GM12878 (cell line): ENCODE measurements around the gene OTOS. TPM values are rescaled to one million over a fixed set of nuclear protein-coding genes. Genes with fewer than 3 reads are reported as not detected.

ENCODE experiments used
- ATAC-seq: fragments of 200-7000 bp; cut with Tn5 transposase; 3 replicates; pipeline ENCODE4 v1.9.1; 2020; ENCODE audit warnings: mild to moderate bottlenecking, moderate library complexity
- BruUV-seq: library from RNA; stranded (reverse); fragments of 400-500 nt; replicated peaks from 2 replicates; lab custom pipeline; 2021; lab: Mats Ljungman, UMichigan
- CTCF ChIA-PET: fragments of 300-600 bp; sonication (Branson Sonifier 250); formaldehyde crosslinking; extraction: SDS; loops from one replicate; lab custom pipeline; 2021; ENCODE audit warnings: inconsistent platforms; lab: Yijun Ruan, JAX
- POLR2A ChIA-PET: fragments of 350-600 bp; formaldehyde crosslinking; extraction: SDS; loops from one replicate; lab custom pipeline; 2021; ENCODE audit warnings: inconsistent platforms; lab: Charles Lee
- RAD21 ChIA-PET: fragments of 300-600 bp; sonication (Branson Sonifier 250); formaldehyde crosslinking; loops from one replicate; lab custom pipeline; 2023; ENCODE audit warnings: antibody characterized with exemption; ENCODE audit not compliant: unreplicated experiment; lab: Charles Lee
- SMC1A ChIA-PET: fragments of 300-600 bp; sonication (Branson Sonifier 250); formaldehyde crosslinking; loops from one replicate; lab custom pipeline; 2023; ENCODE audit not compliant: unreplicated experiment, uncharacterized antibody; lab: Charles Lee
- DNase-seq: peaks from one replicate; pipeline ENCODE4 v3.0.0-alpha.2; 2011; ENCODE audit warnings: low read depth, low spot score
- FAIRE-seq: peaks from 3 replicates; lab custom pipeline; 2011; peaks lifted over from hg19 to GRCh38; lab: Jason Lieb, UNC
- H2AFZ ChIP-seq: 2 replicates; pipeline ENCODE4 v1.6.0; 2011; ENCODE audit warnings: low read depth, low read length, control low read depth; ENCODE audit not compliant: control insufficient read depth
- H3K27ac ChIP-seq: 2 replicates; pipeline ENCODE4 v1.5.1; 2011; ENCODE audit warnings: control low read depth; ENCODE audit not compliant: control insufficient read depth, insufficient read depth
- H3K27me3 ChIP-seq, 2 experiments: replicated peaks in 1 of 2; 2 replicates each; pipeline versions ENCODE4 v1.6.0 to v1.6.1; 2011; ENCODE audit warnings: low read length in 1 of 2; ENCODE audit not compliant: control insufficient read depth in 2 of 2, insufficient read depth in 2 of 2
- H3K36me3 ChIP-seq, 2 experiments: 2 replicates each; pipeline ENCODE4 v1.5.1; 2011; ENCODE audit warnings: low read length in 1 of 2; ENCODE audit not compliant: control insufficient read depth in 2 of 2, insufficient read depth in 2 of 2
- H3K4me1 ChIP-seq: 2 replicates; pipeline ENCODE4 v1.6.1; 2011; ENCODE audit warnings: mild to moderate bottlenecking, low read length, moderate library complexity, mixed read lengths; ENCODE audit not compliant: control insufficient read depth, insufficient read depth
- H3K4me2 ChIP-seq: 2 replicates; pipeline ENCODE4 v1.6.0; 2011; ENCODE audit warnings: control low read depth; ENCODE audit not compliant: control insufficient read depth, insufficient read depth
- H3K4me3 ChIP-seq: fragments of 200-600 bp; sonication (generic); 2 replicates; pipeline ENCODE4 v1.5.1; 2016
- H3K79me2 ChIP-seq: 2 replicates; pipeline ENCODE4 v1.6.0; 2011; ENCODE audit warnings: low read length; ENCODE audit not compliant: control insufficient read depth, insufficient read depth
- H3K9ac ChIP-seq: 2 replicates; pipeline ENCODE4 v1.8.0; 2011; ENCODE audit warnings: low read length, control low read depth, mixed read lengths; ENCODE audit not compliant: control insufficient read depth, insufficient read depth
- H3K9me3 ChIP-seq: replicated peaks from 3 replicates; pipeline ENCODE4 v1.5.1; 2011; ENCODE audit warnings: mild to moderate bottlenecking, low read length; ENCODE audit not compliant: control insufficient read depth, insufficient read depth
- H4K20me1 ChIP-seq: 2 replicates; pipeline ENCODE4 v1.6.0; 2011; ENCODE audit not compliant: control insufficient read depth, insufficient read depth
- CBX5 ChIP-seq: sonication (generic); IDR thresholded peaks from 2 replicates; pipeline ENCODE4 v1.6.1; 2016; ENCODE audit warnings: low read depth, moderate library complexity, mild to moderate bottlenecking, inconsistent platforms
- CTCF ChIP-seq, 3 experiments: IDR thresholded peaks in 2 of 3; conservative IDR thresholded peaks in 1 of 3; 2 replicates each; pipeline ENCODE4 v1.5.1; 2011; ENCODE audit warnings: low read depth in 3 of 3, low read length in 3 of 3, mild to moderate bottlenecking in 3 of 3, control low read depth in 2 of 3, moderate library complexity in 2 of 3, inconsistent platforms in 1 of 3, mixed read lengths in 1 of 3; ENCODE audit not compliant: control insufficient read depth in 2 of 3, insufficient read depth in 1 of 3; ENCODE audit errors: extremely low read depth in 1 of 3
- HCFC1 ChIP-seq: fragments of 150-350 bp; IDR thresholded peaks from 2 replicates; pipeline ENCODE4 v1.6.1; 2014; ENCODE audit warnings: low read length
- HDGF ChIP-seq: fragments of 450-650 bp; IDR thresholded peaks from 2 replicates; pipeline ENCODE4 v1.6.1; 2016; ENCODE audit warnings: antibody characterized with exemption
- SREBF1 ChIP-seq: IDR thresholded peaks from 2 replicates; pipeline ENCODE4 v1.6.1; 2012; ENCODE audit warnings: mild to moderate bottlenecking, low read length
- ZBED1 ChIP-seq: IDR thresholded peaks from 2 replicates; pipeline ENCODE4 v1.6.1; 2016; ENCODE audit warnings: borderline replicate concordance
- WGBS: methylation state at CpG from one replicate; pipeline ENCODE4 v1.1.6; 2016; ENCODE audit warnings: low lambda C conversion rate; ENCODE audit not compliant: insufficient replicate concordance, insufficient coverage; ENCODE audit errors: missing lambda C conversion rate; 5-methylcytosine and 5-hydroxymethylcytosine counted together
- in situ Hi-C: fragments of 300-500 bp; cut with MboI; formaldehyde crosslinking; loops from 9 replicates; pipeline ENCODE4 v1.14.3; 2018; ENCODE audit warnings: mixed read lengths
- intact Hi-C: fragments of 100-400 bp; cut with micrococcal nuclease; formaldehyde crosslinking; loops from one replicate; pipeline ENCODE4 v1.14.2; 2022; ENCODE audit not compliant: unreplicated experiment
- polyA plus RNA-seq, 11 experiments: library from polyadenylated mRNA; depleted of rRNA in 4 of 11; unstranded in 6 of 11; stranded (reverse) in 5 of 11; fragments of >200 nt; fragmentation: Nextera tagmentation in 4 of 11; fragmentation: Illumina TruSeq in 1 of 11; extraction: Ambion mirVana in 4 of 11; extraction: Trizol in 1 of 11; gene quantifications; 1 replicate in 1 of 11; 2 replicates in 10 of 11; pipeline versions ENCODE4 v1.2.1 to v1.2.3, GENCODE V29; 2011 to 2016; ENCODE audit warnings: inconsistent platforms in 2 of 11, missing spikeins in 2 of 11, low read depth in 1 of 11
- total RNA-seq, 4 experiments: library from RNA; depleted of rRNA in 3 of 4; stranded (reverse); fragments of >200 nt in 3 of 4; fragmentation: Illumina TruSeq in 1 of 4; extraction: Trizol in 1 of 4; gene quantifications; 2 replicates each; pipeline versions ENCODE4 v1.2.1 to v1.2.3, GENCODE V29; 2013 to 2021

OTOS gene
- total and polyA plus RNA-seq, 10 of the 15 experiments (the other 5 are each of a cell fraction or from before 2014, with no cell fraction given), result not detected

GRCh38 chr2:240132651-240132980 is 7.8 kb downstream of the OTOS start:
- peaks cover 19% of the 10 kb centered on the region for H3K79me2 ChIP-seq
- peaks cover 18 to 28% of the 10 kb centered on the region in 2 experiments for H3K36me3 ChIP-seq
- no peaks in the 10 kb centered on the region for H3K27me3 ChIP-seq
- H3K27ac ChIP-seq, result no peak overlapping the region
- CTCF ChIA-PET, result no interaction called here
- SMC1A ChIA-PET, result no interaction called here
- no peak overlapping the region for H2AFZ ChIP-seq
- H4K20me1 ChIP-seq, result no peaks in the 10 kb centered on the region
- no peaks in the 10 kb centered on the region; the same call in 1 of the 2 replicates for H3K4me1 ChIP-seq
- 100% methylated on average over 5 of the region's 5 CpGs for WGBS
- H3K4me3 ChIP-seq, result no peak overlapping the region
- TF ChIP-seq SREBF1, result no peak
- TF ChIP-seq HDGF, result no peak
- TF ChIP-seq ZBED1, result no peak
- no peak for TF ChIP-seq CBX5
- BruUV-seq, result no TSS peak
- no peak for DNase-seq
- ATAC-seq, result no peak
- in situ Hi-C loops, result no loop called here
- no peak overlapping the region for H3K4me2 ChIP-seq
- no peaks in the 10 kb centered on the region for H3K9me3 ChIP-seq
- POLR2A ChIA-PET, result no interaction called here
- intact Hi-C loops, result no loop called here
- H3K9ac ChIP-seq, result no peak overlapping the region
- FAIRE-seq, result no peak
- RAD21 ChIA-PET, result no interaction called here

GRCh38 chr2:240131941-240132650 is 8.4 kb downstream of the OTOS start:
- WGBS, result 91% methylated on average over 22 of the region's 22 CpGs
- Histone ChIP-seq H4K20me1 (no peaks in the 10 kb centered on the region), H3K79me2 (peaks cover 19% of the 10 kb centered on the region), H2AFZ (no peak overlapping the region), H3K4me1 (no peaks in the 10 kb centered on the region; the same call in 1 of the 2 replicates), H3K9me3 (no peaks in the 10 kb centered on the region), H3K27me3 (no peaks in the 10 kb centered on the region), H3K4me3 (no peak overlapping the region), H3K9ac (no peak overlapping the region), H3K4me2 (no peak overlapping the region), H3K36me3 (peaks cover 18 to 30% of the 10 kb centered on the region in 2 experiments), H3K27ac (no peak overlapping the region)
- DNase-seq, result no peak
- TF ChIP-seq HCFC1, result no peak
- peak in 1 of 3 experiments; percentile 29; a peak in 1 of 6 replicates for TF ChIP-seq CTCF (IDR thresholded peaks at IDR 0.05 in 2 of 3, conservative IDR thresholded peaks at IDR 0.05 in 1 of 3; ENCODE audit: control insufficient read depth in 2 of 3, extremely low read depth in 1 of 3, insufficient read depth in 1 of 3, low read depth in 3 of 3, low read length in 3 of 3)
- BruUV-seq, result no TSS peak
- intact Hi-C loops, result no loop called here
- FAIRE-seq, result no peak
- RAD21 ChIA-PET, result no interaction called here
- in situ Hi-C loops, result no loop called here
- POLR2A ChIA-PET, result no interaction called here
- CTCF ChIA-PET, result no interaction called here
- SMC1A ChIA-PET, result no interaction called here
- no peak for ATAC-seq
